ENCODE measurements around the gene CTNNA1. TPM values are rescaled to one million over a fixed set of nuclear protein-coding genes. Genes with fewer than 3 reads are reported as not detected.
"Not testable (repeated sequence)": the region's sequence is repeated elsewhere in the genome, so short reads cannot be mapped to it uniquely, and the experiment has no call there.

Gene CTNNA1
- total RNA-seq, 2 donors from 2014 or later: 13.7 to 20.9 TPM

- H3K9me3 ChIP-seq (ENCODE audit: control insufficient read depth, low read length, poor library complexity, severe bottlenecking): no peaks in the 10 kb centered on the region
- no peak for DNase-seq
- peak overlapping the region; percentile 37 for H3K27ac Mint-ChIP-seq
- H3K4me1 Mint-ChIP-seq: peaks cover 2% of the 10 kb centered on the region
- no peaks in the 10 kb centered on the region for H3K27me3 Mint-ChIP-seq
- no peak overlapping the region for H3K4me3 Mint-ChIP-seq
- no peak for ATAC-seq
- H3K36me3 Mint-ChIP-seq (ENCODE audit: low read depth): no peaks in the 10 kb centered on the region
These were observed 25.0 kb downstream of the CTNNA1 start for GRCh38 chr5:138778234-138778633.

- Mint-ChIP-seq H3K27ac (no peak overlapping the region), H3K36me3 (ENCODE audit: low read depth) (no peaks in the 10 kb centered on the region), H3K4me3 (no peak overlapping the region), H3K27me3 (peaks cover 13% of the 10 kb centered on the region), H3K4me1 (peaks cover 4% of the 10 kb centered on the region)
- H3K9me3 ChIP-seq (ENCODE audit: control insufficient read depth, low read length, poor library complexity, severe bottlenecking): no peaks in the 10 kb centered on the region
- DNase-seq (no peak), ATAC-seq (no peak)
These were observed 30.8 kb downstream of the CTNNA1 start for GRCh38 chr5:138783976-138784375.

- no peak for ATAC-seq
- Mint-ChIP-seq H3K36me3 (ENCODE audit: low read depth) (no peaks in the 10 kb centered on the region), H3K4me3 (no peak overlapping the region), H3K27me3 (peaks cover 18% of the 10 kb centered on the region), H3K4me1 (peaks cover 6% of the 10 kb centered on the region), H3K27ac (no peak overlapping the region)
- no peaks in the 10 kb centered on the region for H3K9me3 ChIP-seq (ENCODE audit: control insufficient read depth, low read length, poor library complexity, severe bottlenecking)
- no peak for DNase-seq
These were observed 31.4 kb downstream of the CTNNA1 start for GRCh38 chr5:138784590-138784989.

- ATAC-seq: no peak
- H3K4me3 Mint-ChIP-seq: no peak overlapping the region
- H3K36me3 Mint-ChIP-seq (ENCODE audit: low read depth): peaks cover 3% of the 10 kb centered on the region
- no peak overlapping the region for H3K27ac Mint-ChIP-seq
- H3K27me3 Mint-ChIP-seq: peaks cover 36% of the 10 kb centered on the region
- no peak for DNase-seq
- peaks cover 15% of the 10 kb centered on the region for H3K4me1 Mint-ChIP-seq
- H3K9me3 ChIP-seq (ENCODE audit: control insufficient read depth, low read length, poor library complexity, severe bottlenecking): no peaks in the 10 kb centered on the region
These were observed 36.6 kb downstream of the CTNNA1 start for GRCh38 chr5:138789771-138790242.

- peaks cover 36% of the 10 kb centered on the region for H3K27me3 Mint-ChIP-seq
- no peak overlapping the region for H3K4me3 Mint-ChIP-seq
- DNase-seq (no peak), ATAC-seq (no peak)
- H3K27ac Mint-ChIP-seq: no peak overlapping the region
- peaks cover 15% of the 10 kb centered on the region for H3K4me1 Mint-ChIP-seq
- no peaks in the 10 kb centered on the region for H3K9me3 ChIP-seq (ENCODE audit: control insufficient read depth, low read length, poor library complexity, severe bottlenecking)
- H3K36me3 Mint-ChIP-seq (ENCODE audit: low read depth): peaks cover 3% of the 10 kb centered on the region
These were observed 37.5 kb downstream of the CTNNA1 start for GRCh38 chr5:138790684-138791083.

GRCh38 chr5:138792195-138792790, 39.1 kb downstream of the CTNNA1 start:
- no peaks in the 10 kb centered on the region for H3K9me3 ChIP-seq (ENCODE audit: control insufficient read depth, low read length, poor library complexity, severe bottlenecking)
- Mint-ChIP-seq H3K27ac (peak overlapping the region; percentile 34), H3K36me3 (ENCODE audit: low read depth) (peaks cover 3% of the 10 kb centered on the region), H3K4me3 (no peak overlapping the region), H3K27me3 (peaks cover 36% of the 10 kb centered on the region), H3K4me1 (peaks cover 15% of the 10 kb centered on the region)
- DNase-seq (no peak), ATAC-seq (no peak)

GRCh38 chr5:138793575-138793974, 40.4 kb downstream of the CTNNA1 start:
- Mint-ChIP-seq H3K27ac (no peak overlapping the region), H3K36me3 (ENCODE audit: low read depth) (peaks cover 3% of the 10 kb centered on the region), H3K27me3 (peaks cover 27% of the 10 kb centered on the region), H3K4me3 (no peak overlapping the region), H3K4me1 (peaks cover 13% of the 10 kb centered on the region)
- DNase-seq (no peak), ATAC-seq (no peak)
- H3K9me3 ChIP-seq (ENCODE audit: control insufficient read depth, low read length, poor library complexity, severe bottlenecking): no peaks in the 10 kb centered on the region

GRCh38 chr5:138803285-138803684, 50.1 kb downstream of the CTNNA1 start:
- Mint-ChIP-seq H3K36me3 (ENCODE audit: low read depth) (no peaks in the 10 kb centered on the region), H3K4me1 (peaks cover 8% of the 10 kb centered on the region), H3K27me3 (no peaks in the 10 kb centered on the region), H3K27ac (no peak overlapping the region), H3K4me3 (no peak overlapping the region)
- ATAC-seq: no peak
- no peak for DNase-seq
- peaks cover 3% of the 10 kb centered on the region for H3K9me3 ChIP-seq (ENCODE audit: control insufficient read depth, low read length, poor library complexity, severe bottlenecking)

GRCh38 chr5:138803935-138804334, 50.7 kb downstream of the CTNNA1 start:
- Mint-ChIP-seq H3K27ac (no peak overlapping the region), H3K27me3 (no peaks in the 10 kb centered on the region), H3K36me3 (ENCODE audit: low read depth) (no peaks in the 10 kb centered on the region), H3K4me1 (peaks cover 8% of the 10 kb centered on the region), H3K4me3 (no peak overlapping the region)
- peaks cover 3% of the 10 kb centered on the region for H3K9me3 ChIP-seq (ENCODE audit: control insufficient read depth, low read length, poor library complexity, severe bottlenecking)
- ATAC-seq (no peak), DNase-seq (no peak)

- peaks cover 3% of the 10 kb centered on the region for H3K9me3 ChIP-seq (ENCODE audit: control insufficient read depth, low read length, poor library complexity, severe bottlenecking)
- Mint-ChIP-seq H3K27me3 (no peaks in the 10 kb centered on the region), H3K27ac (no peak overlapping the region), H3K36me3 (ENCODE audit: low read depth) (no peaks in the 10 kb centered on the region), H3K4me1 (peaks cover 8% of the 10 kb centered on the region), H3K4me3 (no peak overlapping the region)
- no peak for ATAC-seq
- DNase-seq: no peak
These were observed 51.9 kb downstream of the CTNNA1 start for GRCh38 chr5:138805096-138805495.

- Mint-ChIP-seq H3K27ac (no peak overlapping the region), H3K36me3 (ENCODE audit: low read depth) (no peaks in the 10 kb centered on the region), H3K4me3 (no peak overlapping the region), H3K4me1 (peaks cover 8% of the 10 kb centered on the region), H3K27me3 (no peaks in the 10 kb centered on the region)
- DNase-seq (no peak), ATAC-seq (no peak)
- H3K9me3 ChIP-seq (ENCODE audit: control insufficient read depth, low read length, poor library complexity, severe bottlenecking): no peaks in the 10 kb centered on the region
These were observed 54.0 kb downstream of the CTNNA1 start for GRCh38 chr5:138807182-138807581.

GRCh38 chr5:138809391-138809790, 56.2 kb downstream of the CTNNA1 start:
- Mint-ChIP-seq H3K27me3 (no peaks in the 10 kb centered on the region), H3K27ac (no peak overlapping the region), H3K36me3 (ENCODE audit: low read depth) (peaks cover 2% of the 10 kb centered on the region), H3K4me1 (peaks cover 8% of the 10 kb centered on the region), H3K4me3 (no peak overlapping the region)
- ATAC-seq (no peak), DNase-seq (no peak)
- no peaks in the 10 kb centered on the region for H3K9me3 ChIP-seq (ENCODE audit: control insufficient read depth, low read length, poor library complexity, severe bottlenecking)

- ATAC-seq; H3K27ac Mint-ChIP-seq; H3K27me3 Mint-ChIP-seq; DNase-seq; H3K4me1 Mint-ChIP-seq; H3K9me3 ChIP-seq (ENCODE audit: control insufficient read depth, low read length, poor library complexity, severe bottlenecking); H3K4me3 Mint-ChIP-seq; H3K36me3 Mint-ChIP-seq (ENCODE audit: low read depth): not testable (repeated sequence)
These were observed 57.6 kb downstream of the CTNNA1 start for GRCh38 chr5:138810861-138811260.

GRCh38 chr5:138815529-138815928, 62.3 kb downstream of the CTNNA1 start:
- peaks cover 4% of the 10 kb centered on the region for H3K36me3 Mint-ChIP-seq (ENCODE audit: low read depth)
- no peak for ATAC-seq
- no peak for DNase-seq
- no peak overlapping the region for H3K27ac Mint-ChIP-seq
- H3K4me3 Mint-ChIP-seq: no peak overlapping the region
- H3K9me3 ChIP-seq (ENCODE audit: control insufficient read depth, low read length, poor library complexity, severe bottlenecking): no peaks in the 10 kb centered on the region
- H3K27me3 Mint-ChIP-seq: no peaks in the 10 kb centered on the region
- H3K4me1 Mint-ChIP-seq: no peaks in the 10 kb centered on the region

Measured in T-helper 17 cell (primary cell).